ENCODE measurements around the gene EPOP. TPM values are rescaled to one million over a fixed set of nuclear protein-coding genes. Genes with fewer than 3 reads are reported as not detected.

Gene EPOP
- total and polyA plus RNA-seq, 2 of the 13 experiments (the other 11 are each of a cell fraction or from before 2014, with no cell fraction given), result 14.7 to 37.8 TPM

- TF ChIP-seq FOXJ3 (CRISPR knock-in tag; IDR thresholded peaks at IDR 0.05; ENCODE audit: borderline replicate concordance) (no peak), ZNF652 (CRISPR knock-in tag; IDR thresholded peaks at IDR 0.05; ENCODE audit: borderline replicate concordance, low read depth) (0 out of 2 replicates have a peak, but pooled peaks have one; percentile 39), KAT8 (CRISPR knock-in tag; IDR thresholded peaks at IDR 0.05) (peak; percentile 88), ZNF772 (CRISPR knock-in tag; IDR thresholded peaks at IDR 0.05) (peak; percentile 87), SUZ12 (IDR thresholded peaks at IDR 0.05; ENCODE audit: low read depth, low read length) (no peak), FOXK1 (CRISPR knock-in tag; IDR thresholded peaks at IDR 0.05; ENCODE audit: borderline replicate concordance, low read depth) (peak; percentile 56; the same call in 1 of the 2 replicates), BRD4 (CRISPR knock-in tag; IDR thresholded peaks at IDR 0.05) (peak; percentile 95), HNRNPL (IDR thresholded peaks at IDR 0.05; ENCODE audit: low read depth, low read length) (peak; percentile 86), PITX1 (CRISPR knock-in tag; IDR thresholded peaks at IDR 0.05) (peak; percentile 55), GTF3A (CRISPR knock-in tag; conservative IDR thresholded peaks at IDR 0.05) (no peak; the same call in 1 of the 2 replicates), MAF1 (CRISPR knock-in tag; IDR thresholded peaks at IDR 0.05; ENCODE audit: borderline replicate concordance) (no peak), ZZZ3 (CRISPR knock-in tag; IDR thresholded peaks at IDR 0.05; ENCODE audit: borderline replicate concordance) (no peak), ZNF766 (CRISPR knock-in tag; IDR thresholded peaks at IDR 0.05; ENCODE audit: borderline replicate concordance) (peak; percentile 85), ZNF549 (CRISPR knock-in tag; IDR thresholded peaks at IDR 0.05) (no peak), TIGD3 (CRISPR knock-in tag; IDR thresholded peaks at IDR 0.05; ENCODE audit: borderline replicate concordance) (peak; percentile 87; the same call in 1 of the 2 replicates), SMC3 (IDR thresholded peaks at IDR 0.05; ENCODE audit: low read length) (no peak), ZHX2 (IDR thresholded peaks at IDR 0.05; ENCODE audit: low read depth) (no peak), ZHX2 (CRISPR knock-in tag; IDR thresholded peaks at IDR 0.05; ENCODE audit: borderline replicate concordance) (no peak)
- TF ChIP-seq, protein P1, sequence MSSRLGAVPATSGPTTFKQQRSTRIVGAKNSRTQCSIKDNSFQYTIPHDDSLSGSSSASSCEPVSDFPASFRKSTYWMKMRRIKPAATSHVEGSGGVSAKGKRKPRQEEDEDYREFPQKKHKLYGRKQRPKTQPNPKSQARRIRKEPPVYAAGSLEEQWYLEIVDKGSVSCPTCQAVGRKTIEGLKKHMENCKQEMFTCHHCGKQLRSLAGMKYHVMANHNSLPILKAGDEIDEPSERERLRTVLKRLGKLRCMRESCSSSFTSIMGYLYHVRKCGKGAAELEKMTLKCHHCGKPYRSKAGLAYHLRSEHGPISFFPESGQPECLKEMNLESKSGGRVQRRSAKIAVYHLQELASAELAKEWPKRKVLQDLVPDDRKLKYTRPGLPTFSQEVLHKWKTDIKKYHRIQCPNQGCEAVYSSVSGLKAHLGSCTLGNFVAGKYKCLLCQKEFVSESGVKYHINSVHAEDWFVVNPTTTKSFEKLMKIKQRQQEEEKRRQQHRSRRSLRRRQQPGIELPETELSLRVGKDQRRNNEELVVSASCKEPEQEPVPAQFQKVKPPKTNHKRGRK (CRISPR knock-in tag; IDR thresholded peaks at IDR 0.05), result no peak
- TF ChIP-seq, protein P2, sequence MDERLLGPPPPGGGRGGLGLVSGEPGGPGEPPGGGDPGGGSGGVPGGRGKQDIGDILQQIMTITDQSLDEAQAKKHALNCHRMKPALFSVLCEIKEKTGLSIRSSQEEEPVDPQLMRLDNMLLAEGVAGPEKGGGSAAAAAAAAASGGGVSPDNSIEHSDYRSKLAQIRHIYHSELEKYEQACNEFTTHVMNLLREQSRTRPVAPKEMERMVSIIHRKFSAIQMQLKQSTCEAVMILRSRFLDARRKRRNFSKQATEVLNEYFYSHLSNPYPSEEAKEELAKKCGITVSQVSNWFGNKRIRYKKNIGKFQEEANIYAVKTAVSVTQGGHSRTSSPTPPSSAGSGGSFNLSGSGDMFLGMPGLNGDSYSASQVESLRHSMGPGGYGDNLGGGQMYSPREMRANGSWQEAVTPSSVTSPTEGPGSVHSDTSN (CRISPR knock-in tag; IDR thresholded peaks at IDR 0.05), result no peak
Measured at GRCh38 chr17:38702166-38702915, 27.6 kb upstream of the EPOP start (continued).
